Measurements from ENCODE around the gene MYO15A. TPM values are rescaled to one million over a fixed set of nuclear protein-coding genes. Genes with fewer than 3 reads are reported as not detected.

Gene MYO15A
- total RNA-seq, 2 donors from 2014 or later = 1.7 to 2.4 TPM

DNA sequence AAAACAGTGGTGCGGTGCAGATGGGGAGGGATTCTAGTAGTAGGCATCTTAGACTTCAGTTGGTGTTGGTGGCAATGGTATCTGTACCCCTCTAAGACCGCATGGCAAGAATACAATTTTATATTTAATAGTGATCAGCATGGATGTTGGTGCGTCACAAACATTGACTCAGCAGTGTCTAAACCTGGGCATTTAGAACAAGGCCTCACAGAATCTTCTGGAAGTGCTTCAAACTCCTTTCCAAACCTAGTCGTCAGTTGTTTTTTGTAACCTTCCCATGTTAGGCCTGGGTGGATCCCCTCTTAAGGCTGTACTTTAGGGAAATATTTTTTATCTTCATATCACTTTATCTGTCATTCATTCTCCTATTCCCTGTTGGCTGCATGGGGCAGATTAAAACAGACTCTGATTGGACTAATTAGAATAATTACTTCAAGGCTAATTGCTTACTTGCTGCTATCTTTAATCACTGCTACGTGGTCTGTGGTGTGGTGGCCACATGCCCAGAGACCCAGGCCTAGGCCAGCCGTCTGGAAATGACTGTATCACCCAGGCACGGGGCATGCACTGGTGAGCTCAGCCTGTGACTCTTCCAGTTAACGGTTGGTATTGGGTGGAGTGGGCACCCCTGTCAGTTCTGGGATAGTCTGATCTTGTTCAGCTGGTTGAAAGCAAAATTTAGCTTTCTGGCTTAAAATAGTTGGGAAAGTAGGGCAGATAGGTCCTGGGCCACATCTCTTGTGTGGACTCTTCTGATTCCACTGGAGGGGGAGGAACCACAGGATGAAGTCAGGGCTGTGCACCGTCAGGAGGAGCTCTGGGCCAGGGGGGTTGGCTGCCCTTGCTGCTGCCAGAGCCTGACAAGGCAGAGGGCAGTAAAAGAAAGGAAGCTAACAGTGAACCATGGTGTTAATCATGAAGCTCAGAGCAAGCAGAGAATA, 79.5 kb downstream of the MYO15A start:
- no peaks in the 10 kb centered on the region for H3K27me3 Mint-ChIP-seq (ENCODE audit: insufficient read depth)
- H3K27ac Mint-ChIP-seq = no peak overlapping the region
- no peak for TF ChIP-seq CTCF (conservative IDR thresholded peaks at IDR 0.05)
- Histone ChIP-seq H3K9ac (ENCODE audit: extremely low read depth, low read length, poor library complexity, severe bottlenecking) (no peak overlapping the region), H3K4me1 (ENCODE audit: control insufficient read depth, insufficient read depth, low read length) (no peaks in the 10 kb centered on the region), H3K9me3 (ENCODE audit: control insufficient read depth, low read length) (no peaks in the 10 kb centered on the region), H3K4me3 (ENCODE audit: low read length) (peak overlapping the region; percentile 96), H3K36me3 (ENCODE audit: control insufficient read depth, insufficient read depth, low read length) (peaks cover 60% of the 10 kb centered on the region), H3K27ac (ENCODE audit: low read depth, low read length) (no peak overlapping the region), H3K27me3 (ENCODE audit: control insufficient read depth, insufficient read depth, low read length, poor library complexity, severe bottlenecking) (no peaks in the 10 kb centered on the region)
- no peak overlapping the region for H3K4me3 Mint-ChIP-seq
- WGBS, 2 experiments (ENCODE audit: insufficient coverage in 1 of 2, insufficient read length in 1 of 2) = 90 to 91% methylated on average over 7 to 9 of the region's 9 CpGs
- H3K36me3 Mint-ChIP-seq (ENCODE audit: low read depth) = peaks cover 37% of the 10 kb centered on the region
- no peak for DNase-seq
- H3K9me3 Mint-ChIP-seq = no peaks in the 10 kb centered on the region
- peaks cover 38% of the 10 kb centered on the region for H3K4me1 Mint-ChIP-seq

DNA sequence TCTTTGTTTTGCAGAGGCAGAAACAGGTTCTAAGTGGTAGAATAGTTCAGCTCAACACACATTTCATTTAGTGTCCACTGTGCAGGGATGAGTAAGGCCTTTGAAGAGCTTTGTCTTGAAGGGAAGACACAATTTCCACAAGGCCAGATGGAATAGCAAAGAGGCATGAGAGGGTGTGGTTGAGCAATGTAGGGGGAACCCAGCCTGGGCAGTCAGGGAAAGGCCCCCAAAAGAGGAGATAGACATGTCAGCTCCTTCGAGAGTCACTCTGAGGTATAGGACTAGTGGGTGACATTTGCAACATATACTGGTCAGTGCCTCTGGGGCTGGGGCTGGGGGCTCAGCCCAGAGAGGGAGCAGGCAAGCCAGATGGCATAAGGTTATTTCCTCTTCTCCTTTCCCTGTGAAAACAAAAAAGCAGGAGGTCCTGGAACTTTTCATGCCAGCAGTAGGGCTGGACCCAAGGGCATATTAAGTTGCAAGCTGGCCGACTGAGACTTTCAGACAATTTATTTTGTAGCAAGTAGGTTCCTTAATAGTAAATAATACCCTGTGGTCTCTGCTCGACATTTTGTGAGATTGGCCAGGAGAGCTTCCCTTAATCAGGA, 82.2 kb downstream of the MYO15A start:
- Histone ChIP-seq H3K9ac (ENCODE audit: extremely low read depth, low read length, poor library complexity, severe bottlenecking) (no peak overlapping the region), H3K4me3 (ENCODE audit: low read length) (no peak overlapping the region), H3K27ac (ENCODE audit: low read depth, low read length) (peak overlapping the region; percentile 33), H3K4me1 (ENCODE audit: control insufficient read depth, insufficient read depth, low read length) (no peaks in the 10 kb centered on the region), H3K9me3 (ENCODE audit: control insufficient read depth, low read length) (no peaks in the 10 kb centered on the region), H3K27me3 (ENCODE audit: control insufficient read depth, insufficient read depth, low read length, poor library complexity, severe bottlenecking) (no peaks in the 10 kb centered on the region), H3K36me3 (ENCODE audit: control insufficient read depth, insufficient read depth, low read length) (peaks cover 74% of the 10 kb centered on the region)
- Mint-ChIP-seq H3K4me1 (peaks cover 28% of the 10 kb centered on the region), H3K36me3 (ENCODE audit: low read depth) (peaks cover 52% of the 10 kb centered on the region), H3K4me3 (no peak overlapping the region), H3K27ac (peak overlapping the region; percentile 19), H3K27me3 (ENCODE audit: insufficient read depth) (no peaks in the 10 kb centered on the region), H3K9me3 (no peaks in the 10 kb centered on the region)
- no peak for DNase-seq
- WGBS, 2 experiments (ENCODE audit: insufficient coverage in 1 of 2, insufficient read length in 1 of 2) = 94 to 100% methylated on average over 2 to 3 of the region's 3 CpGs
- TF ChIP-seq CTCF (conservative IDR thresholded peaks at IDR 0.05) = no peak

DNA sequence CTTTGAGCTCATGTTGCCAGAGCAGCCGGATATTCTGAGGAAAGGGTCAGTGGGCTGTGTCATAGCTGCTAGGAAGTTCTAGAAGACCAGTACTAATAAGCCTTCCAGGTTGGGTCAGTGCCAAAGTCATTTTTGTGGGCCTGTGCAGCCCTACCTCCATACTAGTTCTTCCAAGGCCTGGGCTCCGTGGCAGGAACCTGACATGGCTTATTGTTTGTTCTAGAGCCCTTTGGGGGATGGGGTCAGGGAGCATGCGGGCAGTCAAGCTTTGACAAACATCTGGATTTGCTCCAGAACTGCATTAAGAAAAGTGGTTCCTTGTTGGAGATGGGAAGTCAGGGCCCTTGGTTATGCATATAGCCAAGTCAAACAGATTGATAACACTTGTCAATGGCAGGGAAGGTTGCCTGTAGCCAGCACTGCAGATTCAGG, 82.7 kb downstream of the MYO15A start:
- Histone ChIP-seq H3K27me3 (ENCODE audit: control insufficient read depth, insufficient read depth, low read length, poor library complexity, severe bottlenecking) (no peaks in the 10 kb centered on the region), H3K4me3 (ENCODE audit: low read length) (no peak overlapping the region), H3K9ac (ENCODE audit: extremely low read depth, low read length, poor library complexity, severe bottlenecking) (no peak overlapping the region), H3K9me3 (ENCODE audit: control insufficient read depth, low read length) (no peaks in the 10 kb centered on the region), H3K4me1 (ENCODE audit: control insufficient read depth, insufficient read depth, low read length) (no peaks in the 10 kb centered on the region), H3K36me3 (ENCODE audit: control insufficient read depth, insufficient read depth, low read length) (peaks cover 74% of the 10 kb centered on the region), H3K27ac (ENCODE audit: low read depth, low read length) (no peak overlapping the region)
- WGBS, 2 experiments (ENCODE audit: insufficient coverage in 1 of 2, insufficient read length in 1 of 2) = 93 to 100% methylated on average over 2 to 3 of the region's 3 CpGs
- H3K9me3 Mint-ChIP-seq = no peaks in the 10 kb centered on the region
- no peaks in the 10 kb centered on the region for H3K27me3 Mint-ChIP-seq (ENCODE audit: insufficient read depth)
- peak overlapping the region; percentile 19 for H3K27ac Mint-ChIP-seq
- no peak for DNase-seq
- H3K4me3 Mint-ChIP-seq = no peak overlapping the region
- TF ChIP-seq CTCF (conservative IDR thresholded peaks at IDR 0.05) = no peak
- H3K4me1 Mint-ChIP-seq = peaks cover 23% of the 10 kb centered on the region
- peaks cover 57% of the 10 kb centered on the region for H3K36me3 Mint-ChIP-seq (ENCODE audit: low read depth)

Data from endodermal cell (in vitro differentiated cells).